ENCODE measurements around the gene HOXA9.
A peak's percentile ranks its signal among the peaks of the same experiment; 100 is the strongest.

HOXA9 gene

GRCh38 chr7:27200761-27201579, 35.6 kb upstream of the HOXA9 start:
- no peak for DNase-seq

GRCh38 chr7:27199849-27200760, 34.8 kb upstream of the HOXA9 start, which contains the start of gene HOXA13:
TSS of gene HOXA13 (minus strand) at chr7:27200091. CDS start at chr7:27200077, 14 bp downstream.
- DNase-seq = peak; percentile 69 to 82

- no peak for DNase-seq
These were observed 33.8 kb upstream of the HOXA9 start for GRCh38 chr7:27198871-27199801.

- DNase-seq = no peak
These were observed 33.0 kb upstream of the HOXA9 start for GRCh38 chr7:27198138-27198841.

- no peak for DNase-seq
These were observed 32.1 kb upstream of the HOXA9 start for GRCh38 chr7:27197137-27198042.

GRCh38 chr7:27196287-27196767, 31.0 kb upstream of the HOXA9 start:
- peak; percentile 52 to 56 for DNase-seq

- DNase-seq = no peak
These were observed 29.5 kb upstream of the HOXA9 start for GRCh38 chr7:27194686-27195379.

- no peak for DNase-seq
These were observed 28.6 kb upstream of the HOXA9 start for GRCh38 chr7:27194002-27194352.

GRCh38 chr7:27193335-27194001, 28.1 kb upstream of the HOXA9 start:
- DNase-seq = no peak

GRCh38 chr7:27192546-27193334, 27.4 kb upstream of the HOXA9 start:
- no peak for DNase-seq

- DNase-seq = no peak
These were observed 26.7 kb upstream of the HOXA9 start for GRCh38 chr7:27191833-27192545.

- no peak for DNase-seq
These were observed 25.9 kb upstream of the HOXA9 start for GRCh38 chr7:27191161-27191731.

GRCh38 chr7:27189997-27190748, 24.8 kb upstream of the HOXA9 start:
- no peak for DNase-seq

- DNase-seq = no peak
These were observed 24.1 kb upstream of the HOXA9 start for GRCh38 chr7:27189295-27189996.

- no peak for DNase-seq
These were observed 23.3 kb upstream of the HOXA9 start for GRCh38 chr7:27188386-27189294.

Measured in NCI-H1930 (cell line).